H1 (cell line): ENCODE measurements around the gene GLUD1.
"Not testable (repeated sequence)": the region's sequence is repeated elsewhere in the genome, so short reads cannot be mapped to it uniquely, and the experiment has no call there.

ENCODE experiments used
- ASH2L ChIP-seq: fragments of 200-600, 300-600 bp; sonication (generic); IDR thresholded peaks from one replicate; pipeline ENCODE4 v1.7.1; 2017; ENCODE audit warnings: low read length
- CBX5 ChIP-seq: fragments of 300-800, 300-1000 bp; sonication (generic); IDR thresholded peaks from 2 replicates; pipeline ENCODE4 v1.7.1; 2016; ENCODE audit warnings: antibody characterized with exemption, low read length, low read depth
- CHD1 ChIP-seq: IDR thresholded peaks from 2 replicates; pipeline ENCODE4 v1.6.1; 2012; ENCODE audit warnings: low read depth, low read length, improper control_type of control experiment
- EGR1 ChIP-seq: IDR thresholded peaks from 2 replicates; pipeline ENCODE4 v1.6.1; 2011; ENCODE audit warnings: low read depth, low read length, borderline replicate concordance
- EZH2 ChIP-seq: fragments of 200-600 bp; sonication (generic); IDR thresholded peaks from 2 replicates; pipeline ENCODE4 v1.7.1; 2012; ENCODE audit warnings: low read depth, mild to moderate bottlenecking, moderate library complexity, low read length, inconsistent platforms; ENCODE audit not compliant: severe bottlenecking
- POLR2A ChIP-seq, 2 experiments: IDR thresholded peaks; 1 replicate in 1 of 2; 2 replicates in 1 of 2; pipeline ENCODE4 v1.6.1; 2011; ENCODE audit warnings: low read depth in 2 of 2, low read length in 2 of 2, mild to moderate bottlenecking in 2 of 2; ENCODE audit errors: control extremely low read depth in 1 of 2
- TEAD4 ChIP-seq: IDR thresholded peaks from 2 replicates; pipeline ENCODE4 v1.6.1; 2012; ENCODE audit warnings: low read depth, low read length, inconsistent platforms, mixed read lengths
- ZNF274 ChIP-seq: IDR thresholded peaks from 2 replicates; pipeline ENCODE4 v1.7.0; 2012; ENCODE audit warnings: low read length, borderline replicate concordance; ENCODE audit errors: extremely low read depth
- TF ChIP-seq, protein P1 (sequence below), 3 experiments: IDR thresholded peaks; 1 replicate in 2 of 3; 2 replicates in 1 of 3; pipeline versions ENCODE4 v1.5.1 to v1.6.1; 2011; ENCODE audit warnings: low read length in 3 of 3, mild to moderate bottlenecking in 3 of 3, inconsistent platforms in 2 of 3, low read depth in 1 of 3, moderate library complexity in 1 of 3; ENCODE audit not compliant: insufficient read depth in 1 of 3; ENCODE audit errors: control extremely low read depth in 1 of 3
- TF ChIP-seq, protein P2 (sequence below): IDR thresholded peaks from 2 replicates; pipeline ENCODE4 v1.6.1; 2012; ENCODE audit warnings: low read length, inconsistent platforms

DNA sequence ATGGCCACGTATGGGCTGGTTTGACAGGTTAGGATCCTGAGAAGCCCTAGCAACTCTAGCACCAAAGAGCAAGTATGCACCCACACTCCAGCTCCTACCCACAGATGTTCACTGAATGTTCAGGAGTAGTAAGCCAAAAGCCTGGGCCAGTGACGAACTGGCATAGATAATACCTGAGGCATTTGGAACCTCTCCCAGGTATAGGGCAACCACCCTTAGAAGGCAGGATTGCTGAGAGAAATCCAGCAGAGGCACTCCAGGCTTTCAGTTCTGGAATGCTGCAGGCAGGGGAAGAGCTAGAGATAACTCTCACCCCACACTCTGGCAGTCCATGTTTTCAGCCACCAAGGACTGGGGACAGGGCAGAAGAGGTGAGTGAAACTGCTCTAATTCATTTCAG is 39.8 kb upstream of the GLUD1 start:
- TF ChIP-seq, protein P1, sequence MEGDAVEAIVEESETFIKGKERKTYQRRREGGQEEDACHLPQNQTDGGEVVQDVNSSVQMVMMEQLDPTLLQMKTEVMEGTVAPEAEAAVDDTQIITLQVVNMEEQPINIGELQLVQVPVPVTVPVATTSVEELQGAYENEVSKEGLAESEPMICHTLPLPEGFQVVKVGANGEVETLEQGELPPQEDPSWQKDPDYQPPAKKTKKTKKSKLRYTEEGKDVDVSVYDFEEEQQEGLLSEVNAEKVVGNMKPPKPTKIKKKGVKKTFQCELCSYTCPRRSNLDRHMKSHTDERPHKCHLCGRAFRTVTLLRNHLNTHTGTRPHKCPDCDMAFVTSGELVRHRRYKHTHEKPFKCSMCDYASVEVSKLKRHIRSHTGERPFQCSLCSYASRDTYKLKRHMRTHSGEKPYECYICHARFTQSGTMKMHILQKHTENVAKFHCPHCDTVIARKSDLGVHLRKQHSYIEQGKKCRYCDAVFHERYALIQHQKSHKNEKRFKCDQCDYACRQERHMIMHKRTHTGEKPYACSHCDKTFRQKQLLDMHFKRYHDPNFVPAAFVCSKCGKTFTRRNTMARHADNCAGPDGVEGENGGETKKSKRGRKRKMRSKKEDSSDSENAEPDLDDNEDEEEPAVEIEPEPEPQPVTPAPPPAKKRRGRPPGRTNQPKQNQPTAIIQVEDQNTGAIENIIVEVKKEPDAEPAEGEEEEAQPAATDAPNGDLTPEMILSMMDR (IDR thresholded peaks at IDR 0.05; ENCODE audit: control extremely low read depth in 1 of 3, insufficient read depth in 1 of 3, low read depth in 1 of 3, low read length in 3 of 3), result not testable (repeated sequence)
- not testable (repeated sequence) for TF ChIP-seq EGR1; TEAD4; POLR2A (IDR thresholded peaks at IDR 0.05; ENCODE audit: control extremely low read depth in 1 of 2, low read depth in 2 of 2, low read length in 2 of 2); CBX5; EZH2; ASH2L; CHD1; ZNF274
- TF ChIP-seq, protein P2, sequence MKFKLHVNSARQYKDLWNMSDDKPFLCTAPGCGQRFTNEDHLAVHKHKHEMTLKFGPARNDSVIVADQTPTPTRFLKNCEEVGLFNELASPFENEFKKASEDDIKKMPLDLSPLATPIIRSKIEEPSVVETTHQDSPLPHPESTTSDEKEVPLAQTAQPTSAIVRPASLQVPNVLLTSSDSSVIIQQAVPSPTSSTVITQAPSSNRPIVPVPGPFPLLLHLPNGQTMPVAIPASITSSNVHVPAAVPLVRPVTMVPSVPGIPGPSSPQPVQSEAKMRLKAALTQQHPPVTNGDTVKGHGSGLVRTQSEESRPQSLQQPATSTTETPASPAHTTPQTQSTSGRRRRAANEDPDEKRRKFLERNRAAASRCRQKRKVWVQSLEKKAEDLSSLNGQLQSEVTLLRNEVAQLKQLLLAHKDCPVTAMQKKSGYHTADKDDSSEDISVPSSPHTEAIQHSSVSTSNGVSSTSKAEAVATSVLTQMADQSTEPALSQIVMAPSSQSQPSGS, result not testable (repeated sequence)
